Stimulated activated CD8-positive, alpha-beta memory T cell treated with anti-CD3 and anti-CD28 coated beads, Interleukin-2, amount 100 ng/mL, for 1 hour (primary cell): Measurements from ENCODE around the gene BEND6.
"Not testable (repeated sequence)": the region's sequence is repeated elsewhere in the genome, so short reads cannot be mapped to it uniquely, and the experiment has no call there.

Experiments
- DNase-seq, 2 donors: peaks; one replicate each; pipeline ENCODE4 v3.0.0-alpha.2; 2020; ENCODE audit warnings: low read depth in 2 of 2

Gene BEND6

DNA sequence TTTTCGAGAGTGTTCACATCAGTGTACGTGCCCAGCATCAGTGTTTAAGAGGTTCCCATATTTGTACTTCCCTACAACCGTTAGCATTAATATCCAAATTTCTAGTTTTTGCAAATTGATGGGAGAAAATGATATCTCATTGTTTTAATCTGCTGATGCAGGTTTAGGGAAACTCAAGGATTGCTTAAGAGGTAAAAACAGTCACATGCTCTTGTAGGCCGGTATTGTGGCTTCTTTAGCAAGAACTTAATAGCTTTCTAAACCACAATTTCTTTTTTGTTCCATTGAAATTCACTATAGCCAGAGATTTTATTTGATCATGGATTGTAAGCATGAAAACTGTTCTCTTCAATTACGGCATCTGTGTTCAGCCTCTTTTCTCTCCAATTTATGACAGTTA is 29.5 kb downstream of the BEND6 start:
- DNase-seq, result no peak

DNA sequence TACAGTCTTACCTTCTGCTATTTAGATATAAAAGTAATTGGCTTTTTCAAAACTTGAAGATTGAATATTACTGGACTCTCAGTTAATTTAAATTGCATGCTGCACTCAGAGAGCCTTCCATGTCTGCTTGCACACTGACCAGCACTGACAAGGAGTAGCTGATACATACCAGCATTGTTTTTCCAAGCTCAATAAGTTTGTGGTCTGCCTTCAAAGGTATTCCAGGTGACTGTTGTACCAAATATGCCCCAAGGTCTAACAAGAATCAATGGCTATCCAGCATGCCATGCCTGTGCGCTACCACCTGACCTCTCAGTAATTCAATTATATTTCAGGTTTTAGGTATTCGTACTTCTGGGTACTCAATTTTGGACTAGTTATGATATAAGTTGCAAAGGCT is 30.0 kb downstream of the BEND6 start:
- no peak for DNase-seq

DNA sequence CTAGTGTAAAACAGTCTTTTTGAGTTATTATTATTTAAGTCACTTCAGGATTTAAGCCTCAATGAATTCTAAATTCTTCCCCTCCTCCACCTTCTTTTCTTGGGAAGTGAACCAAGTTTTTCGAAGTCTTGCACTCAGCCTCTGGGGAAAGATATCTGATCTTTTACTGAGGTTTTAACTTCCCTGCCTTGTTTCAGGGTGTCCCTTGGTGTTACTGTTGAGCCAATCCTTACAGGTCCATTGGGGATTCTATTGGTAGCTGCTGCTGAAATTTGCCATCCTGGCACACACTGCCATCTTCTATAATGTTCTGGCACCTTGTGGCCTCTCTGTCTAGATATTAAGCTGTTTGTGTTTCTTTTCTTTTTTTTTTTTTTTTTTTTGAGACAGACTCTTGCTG is 31.7 kb downstream of the BEND6 start:
- DNase-seq, result no peak

GRCh38 chr6:56988145-56988544 is 33.2 kb downstream of the BEND6 start:
- no peak for DNase-seq

- no peak for DNase-seq
Observed at GRCh38 chr6:56992036-56992435, 37.1 kb downstream of the BEND6 start.

DNA sequence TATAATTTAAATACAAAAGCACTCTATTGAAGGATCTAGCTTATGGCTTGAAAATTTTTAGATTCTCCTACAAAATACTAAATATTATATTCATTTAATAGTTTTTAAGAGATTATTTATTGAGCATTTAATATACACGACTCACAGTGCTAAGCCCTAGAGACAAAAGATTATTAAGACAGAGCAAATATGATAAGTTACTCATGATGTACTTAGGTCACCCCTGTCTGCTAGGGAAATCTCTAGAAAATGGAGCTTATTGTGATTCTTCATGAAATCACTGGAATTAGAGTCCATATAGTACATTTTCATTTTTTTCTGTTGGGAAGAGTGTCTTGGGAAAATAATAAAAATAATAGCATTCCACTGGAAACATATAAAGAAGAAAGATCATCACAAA is 37.8 kb downstream of the BEND6 start:
- no peak for DNase-seq

DNA sequence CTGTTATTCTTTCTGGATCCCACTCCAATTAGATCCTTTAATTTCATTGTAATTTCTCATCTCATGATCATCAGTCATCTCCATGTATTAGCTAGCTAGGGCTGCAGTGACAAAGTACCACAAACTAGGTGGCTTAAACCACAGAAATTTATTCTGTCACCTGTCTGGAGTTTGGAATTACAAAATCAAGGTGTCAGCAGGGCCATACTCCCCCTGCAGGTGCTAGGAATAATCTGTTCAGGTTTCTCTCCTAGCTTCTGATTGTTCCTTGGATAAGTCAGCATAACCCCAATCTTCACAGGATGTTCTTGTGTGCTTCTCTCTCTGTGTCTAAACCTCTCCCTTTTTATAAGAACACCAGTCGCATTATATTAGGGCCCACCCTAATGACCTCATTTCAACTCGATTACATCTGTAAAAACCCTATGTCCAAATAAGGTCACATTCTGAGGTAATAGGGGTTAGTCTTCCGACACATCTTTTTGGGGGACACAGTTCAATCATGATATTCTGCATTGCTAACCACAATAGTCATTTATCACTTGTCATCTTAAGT is 40.5 kb downstream of the BEND6 start:
- DNase-seq, result no peak

GRCh38 chr6:56996401-56996800 is 41.5 kb downstream of the BEND6 start:
- no peak for DNase-seq

- DNase-seq, result no peak
Observed at GRCh38 chr6:56999049-56999448, 44.1 kb downstream of the BEND6 start.

GRCh38 chr6:56999748-57000147 is 44.8 kb downstream of the BEND6 start:
- not testable (repeated sequence) for DNase-seq

- no peak for DNase-seq
Observed at GRCh38 chr6:57002197-57002596, 47.3 kb downstream of the BEND6 start.

- no peak for DNase-seq
Observed at GRCh38 chr6:57004292-57004691, 49.4 kb downstream of the BEND6 start.

DNA sequence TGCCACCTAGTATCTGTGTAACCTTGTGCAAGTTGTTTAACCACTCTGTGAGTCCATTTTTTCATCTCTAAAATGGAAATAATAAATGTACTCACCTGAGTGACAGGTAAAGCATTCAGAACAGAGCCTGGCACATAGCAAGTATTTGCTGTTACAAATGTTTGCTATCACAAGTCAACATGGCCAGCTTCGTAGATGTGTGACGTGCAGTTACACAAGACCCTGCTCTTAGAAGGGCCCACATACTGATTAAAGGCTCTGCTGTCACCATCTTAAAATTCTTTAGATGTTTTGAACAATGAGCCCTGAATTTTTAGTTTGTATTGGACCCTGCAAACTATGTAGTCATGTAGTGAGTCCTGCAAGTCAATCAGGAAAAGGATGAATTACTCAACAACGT is 51.2 kb downstream of the BEND6 start:
- DNase-seq, result no peak

DNA sequence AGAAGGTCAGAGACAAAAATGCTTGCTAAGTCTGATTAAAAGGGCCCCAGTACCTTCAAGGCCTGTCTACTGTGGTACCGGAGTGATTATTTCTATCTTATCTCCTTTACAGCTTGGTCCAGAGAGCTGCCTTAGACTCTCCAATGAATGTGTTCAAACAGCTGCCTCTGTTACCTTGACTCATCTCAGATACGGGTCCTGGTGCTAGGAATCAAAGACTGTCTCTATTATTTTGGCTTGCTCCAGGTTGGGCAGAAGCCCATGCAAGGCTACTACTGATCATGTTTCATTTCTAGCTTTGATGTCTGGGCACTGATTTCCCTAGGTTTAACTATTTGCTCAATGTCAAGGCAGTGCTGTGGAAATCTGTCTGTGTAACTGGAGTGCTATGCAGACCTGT is 53.2 kb downstream of the BEND6 start:
- not testable (repeated sequence) for DNase-seq

DNA sequence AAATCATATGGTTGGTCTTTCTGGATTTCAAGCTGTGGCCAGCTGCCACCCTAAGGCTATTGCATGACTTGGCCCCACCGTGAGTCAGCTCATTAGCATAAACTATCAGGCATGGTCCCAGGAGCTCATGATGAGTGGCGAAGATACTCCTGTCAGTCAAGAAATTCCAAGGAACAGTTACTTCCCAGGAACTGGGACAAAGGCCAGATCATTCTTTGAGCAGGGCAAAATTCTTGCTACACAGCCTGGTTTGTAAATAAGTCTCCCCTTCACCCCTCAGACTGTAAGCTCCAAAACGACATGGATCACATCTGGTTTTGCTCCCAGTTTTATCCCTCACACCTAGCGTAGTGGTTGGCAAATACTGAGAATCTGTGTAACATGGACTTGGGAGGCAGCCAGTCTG is 58.6 kb downstream of the BEND6 start:
- DNase-seq, result no peak

GRCh38 chr6:57017069-57017468 is 62.2 kb downstream of the BEND6 start:
- no peak for DNase-seq

GRCh38 chr6:57017841-57018240 is 62.9 kb downstream of the BEND6 start:
- DNase-seq, result no peak

DNA sequence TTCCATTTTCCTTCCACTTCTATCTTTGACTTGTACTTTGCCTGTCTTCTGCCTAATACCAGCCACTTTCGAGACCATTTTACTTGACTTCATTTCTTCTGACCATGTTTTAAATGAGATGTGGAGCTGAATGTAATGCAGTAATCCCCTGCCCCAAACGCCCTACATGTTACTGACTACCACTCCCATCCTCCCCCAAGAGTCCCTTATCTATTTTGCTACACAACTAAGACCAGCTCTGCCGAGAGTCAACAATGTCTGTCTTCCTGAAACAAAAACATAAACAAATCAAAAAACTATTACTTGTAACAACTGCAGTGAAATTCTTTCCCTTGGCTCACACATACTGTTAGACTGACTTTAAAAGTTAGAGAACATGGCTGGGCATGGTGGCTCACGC is 64.5 kb downstream of the BEND6 start:
- no peak for DNase-seq

- no peak for DNase-seq
Observed at GRCh38 chr6:57021086-57021720, 66.3 kb downstream of the BEND6 start.

DNA sequence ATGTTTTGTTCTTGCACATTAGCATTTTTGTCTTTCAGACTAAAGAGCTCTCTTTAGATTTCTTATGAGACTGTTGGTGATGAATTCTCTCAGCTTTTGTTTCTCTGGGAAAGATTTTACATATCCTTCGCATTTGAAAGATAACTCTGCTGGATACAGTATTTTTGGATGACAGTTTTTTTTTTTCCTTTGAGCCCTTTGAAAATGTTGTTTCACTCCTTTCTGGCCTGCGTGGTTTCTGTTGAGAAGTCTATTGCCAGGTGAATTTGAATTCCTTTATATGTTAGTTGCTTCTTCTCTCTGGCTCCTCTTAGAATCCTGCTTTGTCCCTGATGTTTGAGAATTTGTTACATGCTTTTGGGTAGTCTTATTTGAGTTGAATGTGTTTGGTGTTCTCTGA is 69.4 kb downstream of the BEND6 start:
- DNase-seq, result no peak

DNA sequence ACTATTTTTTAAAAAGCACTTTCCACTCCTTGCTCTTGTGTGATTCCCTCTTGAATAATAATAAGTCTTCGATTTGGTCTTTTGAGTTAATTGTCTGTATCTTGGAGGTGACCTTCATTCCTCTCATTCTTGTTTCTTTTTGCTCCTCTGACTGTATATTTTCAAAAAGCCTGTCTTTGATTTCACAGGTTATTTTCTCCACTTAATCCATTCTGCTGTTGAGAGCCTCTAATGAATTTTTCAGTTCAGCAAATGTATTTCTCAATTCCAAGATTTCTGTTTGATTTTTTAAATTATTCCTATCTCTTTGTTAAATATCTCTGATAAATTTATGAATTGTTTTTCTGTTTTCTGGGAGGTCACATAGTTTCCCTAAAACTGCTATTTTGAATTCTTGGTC is 69.9 kb downstream of the BEND6 start:
- no peak for DNase-seq

DNA sequence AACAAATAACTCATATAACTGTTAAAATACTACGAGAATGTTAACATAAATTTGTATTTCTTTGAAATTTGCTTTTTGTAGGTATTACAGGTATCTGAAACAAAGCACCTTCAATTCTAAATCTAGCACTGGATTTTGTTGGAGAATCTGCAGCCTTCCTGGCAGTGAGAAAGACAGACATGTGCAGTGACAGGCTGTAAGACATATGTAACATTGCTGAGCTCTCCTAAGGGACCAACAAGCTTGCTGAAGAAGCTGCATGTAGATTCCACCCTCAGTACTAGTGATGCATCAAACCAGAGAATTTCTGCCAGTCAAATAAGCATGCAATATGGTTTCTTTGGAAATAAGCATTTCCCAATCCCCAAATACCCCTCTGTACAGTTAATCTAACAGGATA is 71.1 kb downstream of the BEND6 start:
- DNase-seq, result no peak

GRCh38 chr6:57027301-57027700 is 72.4 kb downstream of the BEND6 start:
- no peak for DNase-seq

GRCh38 chr6:57029213-57029612 is 74.3 kb downstream of the BEND6 start:
- no peak for DNase-seq
